Activated CD4-positive, alpha-beta memory T cell treated with anti-CD3 and anti-CD28 coated beads, Interleukin-2, amount 10 ng/mL, durations not matched to agents 7 days and 5 days (primary cell): ENCODE results near the gene ARID3B. TPM values are rescaled to one million over a fixed set of nuclear protein-coding genes. Genes with fewer than 3 reads are reported as not detected.
"Not testable (repeated sequence)": the region's sequence is repeated elsewhere in the genome, so short reads cannot be mapped to it uniquely, and the experiment has no call there.

Experiments
- CTCF ChIA-PET: fragments of 350-600 bp; sonication (Branson Sonifier 250); formaldehyde crosslinking; loops from one replicate; lab custom pipeline; 2021; ENCODE audit warnings: antibody characterized with exemption, inconsistent platforms; lab: Charles Lee
- POLR2A ChIA-PET: fragments of 350-600 bp; sonication (Branson Sonifier 250); formaldehyde crosslinking; loops from one replicate; lab custom pipeline; 2021; ENCODE audit warnings: antibody characterized with exemption; lab: Charles Lee
- DNase-seq: peaks from one replicate; pipeline ENCODE4 v3.0.0-alpha.2; 2020
- H3K27ac Mint-ChIP-seq: one replicate; pipeline ENCODE4 v1.8.0; 2021; ENCODE audit warnings: mild to moderate bottlenecking, mixed read lengths
- H3K27me3 Mint-ChIP-seq: one replicate; pipeline ENCODE4 v1.8.0; 2021; ENCODE audit warnings: mixed read lengths
- H3K36me3 Mint-ChIP-seq: one replicate; pipeline ENCODE4 v1.8.0; 2021; ENCODE audit warnings: low read depth, mixed read lengths
- H3K4me1 Mint-ChIP-seq: one replicate; pipeline ENCODE4 v1.8.0; 2021; ENCODE audit warnings: mixed read lengths
- H3K4me3 Mint-ChIP-seq: one replicate; pipeline ENCODE4 v1.8.0; 2021; ENCODE audit warnings: mild to moderate bottlenecking, mixed read lengths
- H3K9me3 Mint-ChIP-seq: one replicate; pipeline ENCODE4 v1.8.0; 2021; ENCODE audit warnings: mixed read lengths
- total RNA-seq, 2 experiments: library from RNA; stranded (reverse); gene quantifications; one replicate each; pipeline ENCODE4 v1.2.3, GENCODE V29; 2021

ARID3B gene
- total RNA-seq, 2 experiments from 2014 or later = 49.2 to 52.1 TPM

GRCh38 chr15:74629696-74630095, 88.7 kb downstream of the ARID3B start:
- POLR2A ChIA-PET = interaction anchor here (1.0 to 1.4 kb wide), 2 partner anchors 13 to 89 kb away, joined by 3 to 5 read pairs; partner anchors contain the start of gene ARID3B
- peaks cover 28% of the 10 kb centered on the region for H3K4me1 Mint-ChIP-seq
- not testable (repeated sequence) for H3K9me3 Mint-ChIP-seq, H3K27me3 Mint-ChIP-seq, DNase-seq, H3K4me3 Mint-ChIP-seq, H3K27ac Mint-ChIP-seq
- peaks cover 70% of the 10 kb centered on the region for H3K36me3 Mint-ChIP-seq
- CTCF ChIA-PET = interaction anchor here (1.0 to 13.8 kb wide), 4 partner anchors 5 to 140 kb away, joined by 3 to 329 read pairs (median 46); no protein-coding TSS in a partner anchor

DNA sequence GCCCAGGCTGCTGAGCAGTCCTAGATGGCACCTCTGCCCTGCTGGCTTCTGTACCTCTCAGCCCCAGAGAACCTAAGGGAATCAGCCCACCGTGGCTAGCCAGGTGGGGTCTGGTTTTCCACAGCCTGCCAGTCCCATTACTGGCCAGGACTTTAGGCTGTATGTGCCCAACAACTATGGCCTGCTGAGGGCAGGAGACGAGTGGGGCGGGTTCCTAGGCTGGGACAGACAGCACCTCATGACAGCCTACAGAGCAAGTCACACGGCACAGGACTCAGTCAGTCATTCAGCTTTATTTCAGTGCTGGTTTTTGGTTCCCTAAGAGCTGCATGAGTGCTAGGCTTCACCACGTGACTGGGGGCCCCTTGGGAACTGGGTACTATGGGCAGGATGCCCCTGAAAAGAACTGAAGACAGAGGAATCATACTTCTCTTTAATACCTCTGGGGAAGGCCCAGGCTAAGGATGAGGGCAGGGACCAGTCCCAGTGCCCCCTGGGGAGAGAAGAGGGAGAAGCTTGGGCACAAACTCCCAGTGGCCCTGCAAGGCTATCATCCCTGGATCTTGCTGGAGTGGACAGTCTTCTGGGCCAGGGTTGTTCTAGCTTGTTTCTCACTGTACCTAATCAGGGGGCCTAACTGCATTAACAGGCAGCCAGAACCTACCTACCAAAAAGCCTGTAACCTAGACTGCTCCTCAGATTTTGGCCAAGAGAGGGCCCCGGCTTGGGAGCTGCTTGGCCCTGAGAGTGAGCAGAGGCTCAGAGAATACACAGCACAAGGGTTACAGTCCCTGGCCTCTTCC, 89.5 kb downstream of the ARID3B start:
- H3K36me3 Mint-ChIP-seq = peaks cover 66% of the 10 kb centered on the region
- DNase-seq = no peak

GRCh38 chr15:74631087-74631385, 90.0 kb downstream of the ARID3B start:
- ChIA-PET CTCF (interaction anchor here (0.8 to 13.8 kb wide), 20 partner anchors 6 to 318 kb away, joined by 3 to 329 read pairs (median 5); partner anchors contain the start of genes CLK3 and CYP1A1), POLR2A (interaction anchor here (0.8 to 7.5 kb wide), 6 partner anchors 10 to 326 kb away, joined by 3 to 48 read pairs (median 4); partner anchors contain the start of genes ARID3B, CLK3 and RPP25)
- Mint-ChIP-seq H3K36me3 (peaks cover 64% of the 10 kb centered on the region), H3K9me3 (no peaks in the 10 kb centered on the region), H3K27me3 (no peaks in the 10 kb centered on the region), H3K27ac (no peak overlapping the region), H3K4me1 (peaks cover 21% of the 10 kb centered on the region), H3K4me3 (no peak overlapping the region)
- no peak for DNase-seq

More for the DNA sequence above, 89.5 kb downstream of the ARID3B start:
- Mint-ChIP-seq H3K9me3 (no peaks in the 10 kb centered on the region), H3K4me1 (peaks cover 27% of the 10 kb centered on the region), H3K27me3 (no peaks in the 10 kb centered on the region), H3K27ac (no peak overlapping the region), H3K4me3 (no peak overlapping the region)
- ChIA-PET CTCF (interaction anchor here (1.0 to 13.8 kb wide), 13 partner anchors 6 to 318 kb away, joined by 3 to 329 read pairs (median 5); partner anchors contain the start of gene CLK3), POLR2A (interaction anchor here (0.8 to 7.5 kb wide), 6 partner anchors 10 to 326 kb away, joined by 3 to 48 read pairs (median 3); partner anchors contain the start of genes ARID3B and RPP25)

GRCh38 chr15:74631408-74631807, 90.4 kb downstream of the ARID3B start:
- Mint-ChIP-seq H3K27me3 (no peaks in the 10 kb centered on the region), H3K36me3 (peaks cover 61% of the 10 kb centered on the region), H3K27ac (no peak overlapping the region), H3K9me3 (no peaks in the 10 kb centered on the region), H3K4me3 (no peak overlapping the region), H3K4me1 (peaks cover 18% of the 10 kb centered on the region)
- ChIA-PET CTCF (interaction anchor here (0.8 to 13.8 kb wide), 23 partner anchors 7 to 323 kb away, joined by 3 to 329 read pairs (median 5); partner anchors contain the start of genes CLK3 and CYP1A1), POLR2A (interaction anchor here (0.8 to 7.5 kb wide), 6 partner anchors 10 to 325 kb away, joined by 3 to 48 read pairs (median 4); partner anchors contain the start of genes ARID3B, CLK3 and RPP25)
- no peak for DNase-seq

- POLR2A ChIA-PET = interaction anchor here (1.2 to 7.5 kb wide), 3 partner anchors 16 to 137 kb away, joined by 4 to 48 read pairs (median 14); partner anchors contain the start of gene CLK3
Measured at GRCh38 chr15:74631935-74632560, 91.0 kb downstream of the ARID3B start.

DNA sequence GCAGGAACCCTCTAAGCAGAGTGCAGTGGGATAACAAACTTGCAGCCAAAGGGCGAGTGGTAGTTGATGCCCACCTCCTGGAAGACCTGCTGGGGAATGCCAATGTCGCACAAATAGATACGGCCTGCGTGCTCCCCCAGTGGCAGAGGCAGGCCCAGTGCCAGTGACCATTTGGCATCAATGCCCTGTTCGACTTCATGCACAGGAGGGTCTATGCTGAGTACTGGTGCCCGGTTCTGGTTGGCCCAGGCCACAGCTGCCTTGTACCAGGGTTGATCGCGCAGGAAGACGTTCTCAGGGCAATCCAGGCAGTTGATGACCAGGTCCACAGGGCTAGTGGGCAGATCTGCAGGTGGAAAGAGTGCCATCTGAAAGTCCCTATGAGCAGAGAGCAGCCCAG, 91.6 kb downstream of the ARID3B start:
- no peak overlapping the region for H3K27ac Mint-ChIP-seq

More at GRCh38 chr15:74631935-74632560, 91.0 kb downstream of the ARID3B start:
- peaks cover 11% of the 10 kb centered on the region for H3K4me1 Mint-ChIP-seq
- no peaks in the 10 kb centered on the region for H3K27me3 Mint-ChIP-seq
- DNase-seq = peak; percentile 66
- H3K9me3 Mint-ChIP-seq = no peaks in the 10 kb centered on the region
- H3K36me3 Mint-ChIP-seq = peaks cover 56% of the 10 kb centered on the region
- H3K27ac Mint-ChIP-seq = no peak overlapping the region
- H3K4me3 Mint-ChIP-seq = no peak overlapping the region
- CTCF ChIA-PET = interaction anchor here (0.6 to 13.8 kb wide), 26 partner anchors 7 to 322 kb away, joined by 3 to 329 read pairs (median 5); partner anchors contain the start of genes CLK3, CYP1A1 and FAM219B

GRCh38 chr15:74633781-74634180, 92.8 kb downstream of the ARID3B start:
- Mint-ChIP-seq H3K27ac (no peak overlapping the region), H3K4me3 (no peak overlapping the region), H3K4me1 (no peaks in the 10 kb centered on the region), H3K27me3 (no peaks in the 10 kb centered on the region), H3K36me3 (peaks cover 45% of the 10 kb centered on the region), H3K9me3 (no peaks in the 10 kb centered on the region)
- ChIA-PET POLR2A (interaction anchor here (0.8 to 7.5 kb wide), 4 partner anchors 17 to 257 kb away, joined by 3 to 48 read pairs (median 8); partner anchors contain the start of gene CLK3), CTCF (interaction anchor here (1.1 to 13.8 kb wide), 19 partner anchors 9 to 320 kb away, joined by 3 to 329 read pairs (median 7); partner anchors contain the start of genes CLK3 and FAM219B)
- no peak for DNase-seq

More for the DNA sequence above, 91.6 kb downstream of the ARID3B start:
- Mint-ChIP-seq H3K4me1 (peaks cover 6% of the 10 kb centered on the region), H3K4me3 (no peak overlapping the region), H3K36me3 (peaks cover 50% of the 10 kb centered on the region), H3K9me3 (no peaks in the 10 kb centered on the region), H3K27me3 (no peaks in the 10 kb centered on the region)
- ChIA-PET CTCF (interaction anchor here (0.6 to 13.8 kb wide), 26 partner anchors 8 to 321 kb away, joined by 3 to 329 read pairs (median 5); partner anchors contain the start of genes CLK3, CYP1A1 and FAM219B), POLR2A (interaction anchor here (0.8 to 7.5 kb wide), 4 partner anchors 16 to 137 kb away, joined by 3 to 48 read pairs (median 9); partner anchors contain the start of gene CLK3)
- no peak for DNase-seq

GRCh38 chr15:74635228-74635627, 94.2 kb downstream of the ARID3B start:
- peak; percentile 81 for DNase-seq
- Mint-ChIP-seq H3K4me1 (no peaks in the 10 kb centered on the region), H3K36me3 (peaks cover 48% of the 10 kb centered on the region), H3K9me3 (no peaks in the 10 kb centered on the region), H3K27ac (no peak overlapping the region), H3K27me3 (no peaks in the 10 kb centered on the region), H3K4me3 (no peak overlapping the region)
- ChIA-PET CTCF (interaction anchor here (0.7 to 13.8 kb wide), 25 partner anchors 9 to 316 kb away, joined by 3 to 329 read pairs (median 5); partner anchors contain the start of genes CLK3, COX5A and FAM219B), POLR2A (interaction anchor here (0.7 to 7.5 kb wide), 7 partner anchors 14 to 164 kb away, joined by 3 to 48 read pairs (median 3); no protein-coding TSS in a partner anchor)

DNA sequence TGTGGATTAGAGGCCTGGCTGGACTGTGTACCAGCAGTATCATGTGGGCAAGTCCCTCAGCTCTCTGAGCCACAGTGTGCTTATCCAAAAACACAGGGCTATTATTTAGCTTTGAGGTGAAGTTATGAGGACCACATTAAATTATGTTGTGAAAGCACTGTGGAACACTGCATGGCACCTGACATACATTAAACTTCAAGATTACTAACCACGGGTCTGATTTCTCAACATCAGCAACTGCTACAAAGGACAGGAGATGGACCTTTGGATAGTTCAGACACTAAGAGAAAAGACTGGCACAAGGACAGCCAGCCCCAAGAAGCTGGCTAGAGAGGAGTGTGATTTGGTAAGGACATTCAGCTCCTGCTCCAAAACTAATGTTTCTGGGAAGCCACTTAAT, 96.0 kb downstream of the ARID3B start:
- H3K9me3 Mint-ChIP-seq = no peaks in the 10 kb centered on the region
- CTCF ChIA-PET = interaction anchor here (1.0 to 13.8 kb wide), 10 partner anchors 12 to 314 kb away, joined by 3 to 329 read pairs (median 4); no protein-coding TSS in a partner anchor
- DNase-seq = no peak
- POLR2A ChIA-PET = interaction anchor here (7.5 kb wide), 1 partner anchor 132 kb away, joined by 48 read pairs; no protein-coding TSS in a partner anchor
- no peak overlapping the region for H3K27ac Mint-ChIP-seq
- H3K36me3 Mint-ChIP-seq = peaks cover 41% of the 10 kb centered on the region
- peaks cover 4% of the 10 kb centered on the region for H3K4me1 Mint-ChIP-seq
- H3K4me3 Mint-ChIP-seq = no peak overlapping the region
- H3K27me3 Mint-ChIP-seq = no peaks in the 10 kb centered on the region

DNA sequence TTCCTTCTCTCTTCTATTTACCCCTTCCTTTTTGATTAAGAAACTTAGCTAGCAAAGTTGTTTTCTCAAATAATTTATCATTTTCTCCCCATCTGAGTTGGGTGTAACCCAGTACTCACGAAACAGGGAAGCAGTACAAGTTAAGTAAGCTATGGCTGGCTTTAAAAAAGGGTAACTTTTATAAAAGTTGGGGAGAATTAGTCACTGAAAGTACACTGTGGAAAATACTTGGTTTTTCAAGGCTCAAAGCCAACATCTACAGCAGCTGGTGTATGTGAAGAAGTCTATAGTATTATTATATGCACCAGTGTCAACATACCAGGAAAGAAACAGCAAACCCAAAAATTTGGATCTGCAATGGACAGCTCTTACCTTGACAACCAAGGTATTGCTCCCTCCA, 100.1 kb downstream of the ARID3B start:
- Mint-ChIP-seq H3K36me3 (peaks cover 18% of the 10 kb centered on the region), H3K4me1 (peaks cover 8% of the 10 kb centered on the region), H3K27me3 (no peaks in the 10 kb centered on the region), H3K27ac (no peak overlapping the region), H3K9me3 (no peaks in the 10 kb centered on the region), H3K4me3 (no peak overlapping the region)
- ChIA-PET CTCF (interaction anchor here (1.1 to 13.8 kb wide), 5 partner anchors 9 to 202 kb away, joined by 3 to 329 read pairs (median 4); partner anchors contain the start of gene ULK3), POLR2A (interaction anchor here (0.9 to 1.1 kb wide), 3 partner anchors 14 to 136 kb away, joined by 3 read pairs; no protein-coding TSS in a partner anchor)
- no peak for DNase-seq

DNA sequence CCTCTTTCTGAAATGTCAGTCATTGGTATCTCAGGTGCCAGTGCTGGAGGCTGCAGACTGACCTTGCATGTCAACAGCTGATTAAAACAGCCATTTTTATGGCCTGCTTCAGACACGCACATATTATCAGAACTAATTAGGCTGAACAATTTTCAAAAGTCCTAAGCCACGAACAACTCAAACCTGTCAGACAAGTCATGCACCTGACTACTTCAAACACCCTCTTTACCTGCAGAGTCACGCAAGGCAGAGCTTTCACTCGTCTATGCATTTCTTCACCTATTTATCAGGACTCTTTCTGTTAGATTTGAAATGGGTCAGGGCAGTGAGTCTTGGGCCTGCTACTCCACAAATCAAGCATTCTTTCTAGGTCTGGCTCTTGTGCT, 101.3 kb downstream of the ARID3B start:
- Mint-ChIP-seq H3K4me1 (peaks cover 8% of the 10 kb centered on the region), H3K4me3 (no peak overlapping the region), H3K27me3 (no peaks in the 10 kb centered on the region), H3K36me3 (peaks cover 18% of the 10 kb centered on the region), H3K27ac (no peak overlapping the region), H3K9me3 (no peaks in the 10 kb centered on the region)
- POLR2A ChIA-PET = no interaction called here
- DNase-seq = no peak
- CTCF ChIA-PET = interaction anchor here (1.4 to 13.8 kb wide), 3 partner anchors 11 to 127 kb away, joined by 4 to 329 read pairs (median 6); no protein-coding TSS in a partner anchor
